Keratinocyte (primary cell): Measurements from ENCODE around the gene A4GALT. TPM values are rescaled to one million over a fixed set of nuclear protein-coding genes. Genes with fewer than 3 reads are reported as not detected.
A peak's percentile ranks its signal among the peaks of the same experiment; 100 is the strongest.

Source experiments
- DNase-seq: peaks from one replicate; pipeline ENCODE4 v3.0.0-alpha.2; 2011; ENCODE audit warnings: low read depth, missing footprints, low spot score
- FAIRE-seq: peaks from 2 replicates; lab custom pipeline; 2011; peaks lifted over from hg19 to GRCh38; lab: Jason Lieb, UNC
- H2AFZ ChIP-seq: 2 replicates; pipeline ENCODE4 v1.6.0; 2012; ENCODE audit warnings: low read length, control low read depth, inconsistent platforms; ENCODE audit not compliant: control insufficient read depth
- H3K27ac ChIP-seq: 2 replicates; pipeline ENCODE4 v1.5.1; 2011; ENCODE audit warnings: low read length; ENCODE audit not compliant: control insufficient read depth, insufficient read depth
- H3K27me3 ChIP-seq: 3 replicates; pipeline ENCODE4 v1.6.0; 2011; ENCODE audit warnings: low read length; ENCODE audit not compliant: control insufficient read depth, insufficient read depth; ENCODE audit errors: extremely low read depth
- H3K36me3 ChIP-seq, 2 experiments: 2 replicates in 1 of 2; 3 replicates in 1 of 2; pipeline ENCODE4 v1.5.1; 2011; ENCODE audit warnings: low read length in 2 of 2, mild to moderate bottlenecking in 1 of 2; ENCODE audit not compliant: control insufficient read depth in 2 of 2, insufficient read depth in 2 of 2; ENCODE audit errors: extremely low read depth in 1 of 2
- H3K4me1 ChIP-seq: 3 replicates; pipeline ENCODE4 v1.5.1; 2011; ENCODE audit warnings: low read length; ENCODE audit not compliant: control insufficient read depth, insufficient read depth; ENCODE audit errors: extremely low read depth
- H3K4me2 ChIP-seq: 3 replicates; pipeline ENCODE4 v1.6.0; 2011; ENCODE audit warnings: low read depth, low read length; ENCODE audit not compliant: control insufficient read depth, insufficient read depth; ENCODE audit errors: extremely low read depth
- H3K4me3 ChIP-seq, 3 experiments: fragments of 200-600 bp in 1 of 3; sonication (generic) in 1 of 3; 2 replicates in 2 of 3; 3 replicates in 1 of 3; pipeline ENCODE4 v1.5.1; 2011 to 2016; ENCODE audit warnings: low read length in 3 of 3, mild to moderate bottlenecking in 3 of 3, control low read depth in 2 of 3, inconsistent platforms in 1 of 3, low read depth in 1 of 3, mixed read lengths in 1 of 3, mixed run types in 1 of 3, moderate library complexity in 1 of 3; ENCODE audit not compliant: control insufficient read depth in 2 of 3, insufficient read depth in 2 of 3; ENCODE audit errors: extremely low read depth in 1 of 3
- H3K79me2 ChIP-seq: 2 replicates; pipeline ENCODE4 v1.6.0; 2012; ENCODE audit warnings: low read length; ENCODE audit not compliant: control insufficient read depth, insufficient read depth
- H3K9ac ChIP-seq: 3 replicates; pipeline ENCODE4 v1.6.0; 2011; ENCODE audit warnings: low read length; ENCODE audit not compliant: control insufficient read depth, insufficient read depth; ENCODE audit errors: extremely low read depth
- H3K9me1 ChIP-seq: 3 replicates; pipeline ENCODE4 v1.6.0; 2011; ENCODE audit warnings: low read length; ENCODE audit not compliant: control insufficient read depth, insufficient read depth; ENCODE audit errors: extremely low read depth
- H3K9me3 ChIP-seq: 2 replicates; pipeline ENCODE4 v1.5.1; 2012; ENCODE audit warnings: low read depth, low read length; ENCODE audit not compliant: control insufficient read depth
- H4K20me1 ChIP-seq: 3 replicates; pipeline ENCODE4 v1.6.0; 2011; ENCODE audit warnings: low read length; ENCODE audit not compliant: control insufficient read depth, insufficient read depth; ENCODE audit errors: extremely low read depth
- EZH2 ChIP-seq: IDR thresholded peaks from one replicate; pipeline ENCODE4 v1.6.1; 2012; ENCODE audit warnings: inconsistent platforms, mild to moderate bottlenecking, low read length, moderate library complexity
- dilution Hi-C: fragments of 300-500 bp; cut with MboI; formaldehyde crosslinking; loops from one replicate; pipeline ENCODE4 v1.7.0; 2020; ENCODE audit warnings: low sequenced_read_pairs; ENCODE audit not compliant: extremely low pct_ligation_motif_present
- polyA plus RNA-seq, 5 experiments: library from polyadenylated mRNA; depleted of rRNA in 3 of 5; stranded (reverse) in 3 of 5; stranded (forward) in 1 of 5; unstranded in 1 of 5; fragments of >200 nt; gene quantifications; 1 replicate in 1 of 5; 2 replicates in 3 of 5; 3 replicates in 1 of 5; pipeline versions ENCODE4 v1.2.1 to v1.2.3, GENCODE V29; 2011 to 2012; ENCODE audit warnings: missing spikeins in 2 of 5, low read depth in 1 of 5, low replicate concordance in 1 of 5
- TF ChIP-seq, protein P1 (sequence below), 3 experiments: IDR thresholded peaks in 1 of 3; conservative IDR thresholded peaks in 1 of 3; optimal IDR thresholded peaks in 1 of 3; 2 replicates in 2 of 3; 3 replicates in 1 of 3; pipeline versions ENCODE3 to v1.5.1; 2011; ENCODE audit warnings: low read length in 3 of 3, mild to moderate bottlenecking in 3 of 3, moderate library complexity in 2 of 3, control low read depth in 1 of 3, inconsistent platforms in 1 of 3; ENCODE audit not compliant: insufficient read depth in 2 of 3; ENCODE audit errors: extremely low read depth in 1 of 3

A4GALT gene
- polyA plus RNA-seq, 1 donor (not counting 4 experiments of a cell fraction or from before 2014, with no cell fraction given), result 1.6 TPM

GRCh38 chr22:42714308-42714707 lies 6.4 kb downstream of the A4GALT start:
- dilution Hi-C loops, result no loop called here
- no peaks in the 10 kb centered on the region for H3K9me3 ChIP-seq

GRCh38 chr22:42711895-42712837 lies 8.5 kb downstream of the A4GALT start:
- Histone ChIP-seq H3K9ac (no peak overlapping the region), H2AFZ (no peak overlapping the region), H3K4me1 (peaks cover 12% of the 10 kb centered on the region), H3K79me2 (no peaks in the 10 kb centered on the region), H3K27ac (peak overlapping the region; percentile 38), H3K9me3 (no peaks in the 10 kb centered on the region), H3K27me3 (no peaks in the 10 kb centered on the region), H3K9me1 (no peaks in the 10 kb centered on the region), H4K20me1 (no peaks in the 10 kb centered on the region), H3K4me2 (no peak overlapping the region), H3K36me3 (peaks cover 1 to 3% of the 10 kb centered on the region in 2 experiments), H3K4me3 (no peak overlapping the region)
- FAIRE-seq, result peak; percentile 5
- no peak for TF ChIP-seq EZH2
- TF ChIP-seq, protein P1, sequence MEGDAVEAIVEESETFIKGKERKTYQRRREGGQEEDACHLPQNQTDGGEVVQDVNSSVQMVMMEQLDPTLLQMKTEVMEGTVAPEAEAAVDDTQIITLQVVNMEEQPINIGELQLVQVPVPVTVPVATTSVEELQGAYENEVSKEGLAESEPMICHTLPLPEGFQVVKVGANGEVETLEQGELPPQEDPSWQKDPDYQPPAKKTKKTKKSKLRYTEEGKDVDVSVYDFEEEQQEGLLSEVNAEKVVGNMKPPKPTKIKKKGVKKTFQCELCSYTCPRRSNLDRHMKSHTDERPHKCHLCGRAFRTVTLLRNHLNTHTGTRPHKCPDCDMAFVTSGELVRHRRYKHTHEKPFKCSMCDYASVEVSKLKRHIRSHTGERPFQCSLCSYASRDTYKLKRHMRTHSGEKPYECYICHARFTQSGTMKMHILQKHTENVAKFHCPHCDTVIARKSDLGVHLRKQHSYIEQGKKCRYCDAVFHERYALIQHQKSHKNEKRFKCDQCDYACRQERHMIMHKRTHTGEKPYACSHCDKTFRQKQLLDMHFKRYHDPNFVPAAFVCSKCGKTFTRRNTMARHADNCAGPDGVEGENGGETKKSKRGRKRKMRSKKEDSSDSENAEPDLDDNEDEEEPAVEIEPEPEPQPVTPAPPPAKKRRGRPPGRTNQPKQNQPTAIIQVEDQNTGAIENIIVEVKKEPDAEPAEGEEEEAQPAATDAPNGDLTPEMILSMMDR (optimal IDR thresholded peaks at IDR 0.05 in 1 of 3, IDR thresholded peaks at IDR 0.05 in 1 of 3, conservative IDR thresholded peaks at IDR 0.05 in 1 of 3; ENCODE audit: extremely low read depth in 1 of 3, insufficient read depth in 2 of 3, low read length in 3 of 3), result no peak
- dilution Hi-C loops, result no loop called here
- peak; percentile 28 for DNase-seq

More at GRCh38 chr22:42714308-42714707, 6.4 kb downstream of the A4GALT start:
- DNase-seq (no peak), FAIRE-seq (no peak)
- H2AFZ ChIP-seq, result no peak overlapping the region
- no peaks in the 10 kb centered on the region for H3K79me2 ChIP-seq
- H3K27me3 ChIP-seq, result no peaks in the 10 kb centered on the region
- no peaks in the 10 kb centered on the region for H3K9me1 ChIP-seq
- TF ChIP-seq, protein P1 (optimal IDR thresholded peaks at IDR 0.05 in 1 of 3, IDR thresholded peaks at IDR 0.05 in 1 of 3, conservative IDR thresholded peaks at IDR 0.05 in 1 of 3; ENCODE audit: extremely low read depth in 1 of 3, insufficient read depth in 2 of 3, low read length in 3 of 3), result no peak
- no peak for TF ChIP-seq EZH2
- no peak overlapping the region for H3K4me3 ChIP-seq
- H3K36me3 ChIP-seq, result peaks cover 3% of the 10 kb centered on the region in 2 experiments
- no peak overlapping the region for H3K27ac ChIP-seq
- H3K4me2 ChIP-seq, result no peak overlapping the region
- peaks cover 27% of the 10 kb centered on the region for H3K4me1 ChIP-seq
- no peaks in the 10 kb centered on the region for H4K20me1 ChIP-seq
- H3K9ac ChIP-seq, result no peak overlapping the region
